Stimulated activated CD8-positive, alpha-beta memory T cell treated with anti-CD3 and anti-CD28 coated beads, Interleukin-4, amount 100 ng/mL, for 48 hours (primary cell): Measurements from ENCODE around the gene ERCC5.

Source experiments
- DNase-seq: peaks from one replicate; pipeline ENCODE4 v3.0.0-alpha.2; 2020

The ERCC5 gene

GRCh38 chr13:102845630-102846260 lies at the start of gene ERCC5:
Gene ERCC5, plus strand, starts transcription at chr13:102846032. Its CDS starts 235 bp downstream, at chr13:102846267.
- peak; percentile 98 for DNase-seq

GRCh38 chr13:102798581-102799425 lies 47.0 kb upstream of the ERCC5 start, which contains the start of the genes BIVM and POGLUT2:
Gene BIVM, plus strand, starts transcription at chr13:102799119. Its CDS starts 8,149 bp downstream, at chr13:102807268.
Gene POGLUT2, minus strand, starts transcription at chr13:102798976. Its CDS starts 306 bp downstream, at chr13:102798670.
- DNase-seq: peak; percentile 89

DNA sequence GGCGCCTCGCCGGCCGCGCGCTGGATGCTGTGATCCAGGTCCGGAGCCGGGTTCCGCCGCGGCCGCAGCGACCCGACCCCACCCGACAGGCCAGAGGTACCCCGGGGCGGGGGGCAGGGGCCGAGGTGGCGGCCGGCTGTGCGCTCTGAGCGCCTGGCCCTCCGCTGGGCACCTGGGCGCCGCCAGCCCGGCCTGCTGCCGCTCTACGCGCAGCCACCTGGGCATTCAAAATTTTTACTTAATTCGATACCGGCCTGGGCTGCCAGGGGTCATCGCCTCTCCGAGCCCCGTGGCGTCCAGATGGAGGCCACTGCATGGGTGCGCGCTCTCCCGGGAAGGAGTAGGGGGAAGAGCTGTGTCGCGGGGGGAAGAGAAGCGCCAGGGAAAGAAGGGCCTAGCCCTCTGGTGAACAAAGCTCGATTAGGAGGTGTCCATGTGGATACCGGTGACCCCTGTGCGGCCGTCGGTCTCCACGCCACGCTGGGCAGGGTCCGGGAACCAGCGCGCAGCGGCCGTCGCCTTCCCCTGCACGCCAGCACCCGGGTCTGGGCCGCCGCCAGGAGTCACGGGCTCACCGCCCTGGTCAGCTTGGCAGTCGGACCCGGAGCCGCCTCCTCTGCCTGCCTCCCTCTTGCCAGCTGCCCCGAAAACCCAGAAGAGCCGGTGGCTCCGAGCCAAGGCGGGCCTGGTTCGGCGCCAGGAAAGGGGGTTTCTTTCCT lies 46.2 kb upstream of the ERCC5 start:
- peak; percentile 39 for DNase-seq

GRCh38 chr13:102800145-102801041 lies 45.4 kb upstream of the ERCC5 start:
- DNase-seq: peak; percentile 91

DNA sequence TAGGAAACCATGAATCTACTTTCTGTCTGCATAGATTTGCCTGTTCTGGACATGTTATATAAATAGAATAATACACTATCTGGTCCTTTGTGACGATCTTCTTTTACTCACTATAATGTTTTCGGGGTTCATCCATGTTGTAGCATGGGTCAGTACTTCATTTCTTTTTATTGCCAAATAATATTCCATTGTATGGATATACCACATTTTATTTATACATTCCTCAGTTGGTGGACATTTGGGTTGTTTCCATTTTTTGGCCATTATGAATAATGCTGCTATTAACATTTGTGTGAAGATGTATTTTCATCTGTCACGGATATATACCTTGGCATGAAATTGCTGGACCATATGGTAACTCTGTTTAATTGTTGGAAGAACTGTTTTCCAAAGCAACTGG lies 40.2 kb upstream of the ERCC5 start:
- DNase-seq: no peak

DNA sequence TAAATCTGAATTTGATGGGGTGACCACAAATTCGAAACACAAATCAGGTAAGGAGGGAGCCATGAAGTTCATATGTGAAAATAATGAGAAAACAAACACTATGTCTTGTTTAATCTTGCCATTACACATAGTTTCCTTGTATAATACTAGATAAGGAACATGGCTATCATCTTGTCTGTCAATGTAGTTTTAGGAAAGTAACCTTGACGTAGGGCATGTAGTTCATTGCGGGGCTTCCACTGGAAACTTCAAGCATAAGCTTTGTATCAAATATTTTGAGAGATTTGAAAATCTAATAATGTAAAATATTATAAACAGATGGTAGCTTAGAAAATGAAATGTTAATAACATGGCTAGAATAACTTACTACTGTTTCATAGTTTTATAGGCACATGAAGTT lies 38.1 kb upstream of the ERCC5 start:
- DNase-seq: no peak

GRCh38 chr13:102812611-102813287 lies 33.1 kb upstream of the ERCC5 start:
- DNase-seq: no peak

DNA sequence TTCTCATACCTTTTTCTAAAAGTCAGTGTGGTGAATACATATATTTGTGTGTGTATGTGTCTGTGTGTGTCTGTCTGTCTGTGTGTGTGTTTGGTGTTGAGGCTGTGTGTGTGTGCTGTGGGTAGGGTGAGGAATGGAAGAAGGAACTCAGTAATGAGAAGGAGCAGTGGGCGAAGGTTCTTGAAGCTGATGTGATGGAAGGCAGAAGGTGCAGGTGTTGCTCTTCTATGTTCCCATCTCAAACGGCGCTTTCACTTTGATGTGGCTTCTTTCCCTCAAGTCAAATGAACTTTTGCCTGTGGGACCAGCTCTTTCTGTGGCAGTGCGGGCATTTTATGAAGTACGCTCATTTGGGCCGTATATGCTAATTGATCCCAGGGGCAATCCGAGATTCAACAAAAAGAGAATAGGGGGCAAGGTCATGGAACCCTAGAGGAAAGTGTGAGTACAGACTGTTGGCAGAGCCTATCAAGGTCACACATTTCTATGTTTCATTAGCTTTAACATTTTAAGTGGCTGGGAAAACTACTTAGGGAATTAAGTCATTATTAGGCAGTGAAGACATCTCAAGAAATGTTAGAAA lies 31.7 kb upstream of the ERCC5 start:
- no peak for DNase-seq

DNA sequence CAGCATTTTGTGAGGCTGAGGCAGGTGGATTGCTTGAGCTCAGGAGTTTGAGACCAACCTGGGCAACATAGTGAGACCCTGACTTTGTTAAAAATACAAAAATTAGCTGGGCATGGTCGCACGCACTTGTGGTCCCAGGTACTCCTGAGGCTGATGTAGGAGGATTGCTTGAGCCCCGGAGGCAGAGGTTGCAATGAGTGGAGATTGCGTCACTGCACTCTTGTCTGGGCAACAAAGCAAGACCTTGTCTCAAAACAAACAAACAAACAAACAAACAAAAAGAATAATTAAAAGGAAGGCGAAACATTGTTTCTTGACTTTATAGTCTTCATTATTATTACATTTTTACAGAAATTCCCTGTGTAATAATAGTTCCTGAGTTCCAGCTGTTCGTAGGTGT lies 31.0 kb upstream of the ERCC5 start:
- DNase-seq: no peak

DNA sequence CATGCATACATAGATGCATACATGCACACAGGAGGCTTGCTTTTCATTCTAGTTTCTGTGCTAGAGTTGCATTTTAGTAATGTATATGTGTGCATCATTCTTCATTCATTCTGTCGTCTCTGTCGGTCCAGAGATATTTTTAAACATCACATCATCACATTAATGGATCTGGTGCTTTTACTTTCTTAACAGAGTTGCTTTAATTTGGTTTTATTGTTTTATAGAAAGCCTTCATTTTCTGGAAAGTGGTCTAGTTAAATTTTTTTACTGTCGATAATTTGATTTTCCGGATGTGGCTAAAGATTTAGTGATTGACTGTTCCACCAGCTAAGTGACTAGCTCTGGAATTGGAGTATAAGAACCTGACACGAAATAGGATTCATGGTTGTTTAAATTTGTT lies 30.0 kb upstream of the ERCC5 start:
- DNase-seq: no peak

GRCh38 chr13:102816708-102817107 lies 29.1 kb upstream of the ERCC5 start:
- DNase-seq: no peak

DNA sequence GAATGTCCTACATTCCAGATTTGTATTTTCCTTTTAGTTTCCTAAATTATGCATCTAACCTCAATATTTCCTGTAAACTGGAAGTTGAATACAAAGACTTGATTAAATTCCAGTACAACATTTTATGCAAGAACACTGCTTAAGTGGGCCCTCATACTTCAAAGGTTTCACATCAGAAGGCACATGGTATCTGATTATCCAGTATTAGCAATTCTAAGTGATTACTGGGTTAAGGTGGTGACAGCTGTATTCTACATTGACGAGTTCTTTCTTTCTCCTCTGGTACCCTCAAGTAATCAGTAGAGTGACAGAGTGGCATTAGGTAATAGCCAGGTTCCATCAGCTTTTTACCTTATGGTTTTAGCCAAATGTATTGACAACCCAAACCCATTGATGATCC lies 28.6 kb upstream of the ERCC5 start:
- no peak for DNase-seq

GRCh38 chr13:102817907-102818306 lies 27.9 kb upstream of the ERCC5 start:
- DNase-seq: no peak

DNA sequence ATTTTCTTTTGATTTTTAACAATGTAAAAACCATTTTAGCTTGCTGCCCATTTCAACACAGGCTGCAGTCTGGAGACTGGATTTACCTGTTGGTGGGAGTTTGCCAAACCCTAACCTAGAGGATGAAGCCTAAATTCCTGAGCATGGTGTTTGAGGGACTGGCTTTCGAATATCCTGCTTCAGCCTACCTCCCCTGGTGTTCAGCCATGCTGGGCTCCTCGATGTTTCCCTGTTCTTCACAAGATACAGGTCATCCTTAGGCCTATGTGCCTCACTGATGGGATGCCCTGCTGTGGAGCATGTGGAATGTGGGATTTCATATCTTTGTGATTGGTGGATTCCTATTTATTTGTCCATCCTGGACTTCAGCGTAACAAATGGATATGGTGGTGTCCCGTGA lies 20.4 kb upstream of the ERCC5 start:
- no peak for DNase-seq

DNA sequence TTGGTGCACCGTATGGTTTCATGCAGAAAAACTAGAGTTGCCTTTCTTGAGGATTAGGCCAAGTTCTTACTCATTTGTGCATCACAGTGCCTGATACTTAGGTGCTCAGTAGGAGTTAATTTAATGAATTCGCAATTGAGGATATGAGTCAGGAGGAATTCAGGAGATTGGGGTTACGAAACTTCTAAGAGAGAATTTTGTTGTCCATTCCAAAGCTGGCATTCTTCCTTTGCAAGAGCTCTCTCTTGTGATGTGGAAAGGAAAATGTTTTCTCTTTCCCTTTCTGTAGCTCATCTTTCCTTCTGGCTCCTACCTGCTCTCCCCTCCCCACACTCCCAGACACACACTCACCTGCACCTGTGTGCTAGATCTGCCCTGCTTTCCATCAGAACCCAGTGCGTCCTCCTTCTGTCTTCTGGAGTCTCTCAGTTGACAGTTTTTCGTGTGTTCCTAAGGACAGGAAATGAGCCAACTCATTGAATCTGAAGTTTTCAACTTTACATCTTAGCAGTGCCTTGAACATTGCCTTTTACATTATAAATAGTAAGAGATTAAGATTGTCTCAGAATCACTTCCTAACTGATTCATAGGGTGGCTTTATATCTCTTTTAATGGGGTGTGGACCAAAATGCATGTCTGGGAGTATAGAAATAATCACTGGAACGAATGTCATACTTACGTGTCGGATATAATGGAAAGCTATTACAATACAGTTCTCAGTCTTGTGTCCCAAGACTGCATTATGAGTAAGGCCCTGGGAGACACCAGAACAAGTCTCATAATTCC lies 19.7 kb upstream of the ERCC5 start:
- no peak for DNase-seq

GRCh38 chr13:102830646-102831045 lies 15.2 kb upstream of the ERCC5 start:
- DNase-seq: no peak

GRCh38 chr13:102836471-102836870 lies 9.4 kb upstream of the ERCC5 start:
- DNase-seq: no peak

DNA sequence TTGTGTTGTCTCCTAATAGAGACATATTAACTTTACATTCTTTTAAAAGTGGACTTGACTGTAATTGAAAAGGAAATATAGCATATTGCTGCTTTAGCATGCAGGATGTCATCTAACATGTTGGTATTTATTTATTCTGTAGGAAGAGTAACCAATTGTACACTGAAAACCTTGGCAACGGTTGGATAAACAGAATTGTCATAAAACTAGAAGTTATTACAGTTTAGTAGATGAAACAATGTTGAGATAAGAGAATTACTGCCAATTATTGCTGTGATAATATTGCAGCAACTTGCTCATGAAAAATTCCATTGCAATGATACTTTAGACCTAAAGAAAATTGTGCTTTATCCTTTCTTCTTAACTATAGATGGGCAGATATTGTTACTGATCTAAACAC lies 7.6 kb upstream of the ERCC5 start:
- DNase-seq: no peak

- no peak for DNase-seq
Observed at GRCh38 chr13:102838982-102839381, 6.8 kb upstream of the ERCC5 start.

- no peak for DNase-seq
Observed at GRCh38 chr13:102839462-102839861, 6.4 kb upstream of the ERCC5 start.

DNA sequence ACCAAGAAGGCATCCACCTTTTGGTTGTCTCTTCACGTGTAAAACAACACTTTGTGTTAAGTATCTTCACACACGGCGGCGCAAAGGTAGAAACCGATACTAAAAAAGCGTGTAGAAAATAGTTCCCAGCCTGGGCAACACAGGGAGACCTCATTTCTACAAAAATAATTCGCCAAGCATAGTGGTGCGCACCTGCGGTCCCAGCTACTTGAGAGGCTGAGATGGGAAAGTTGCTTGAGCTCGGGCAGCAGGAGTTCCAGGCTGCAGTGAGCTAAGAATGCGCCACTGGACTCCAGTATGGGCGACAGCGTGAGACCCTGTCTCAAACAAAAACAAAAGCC lies 573 bp upstream of the ERCC5 start:
- no peak for DNase-seq
